WTC11 (cell line): ENCODE results near the gene NRXN3. TPM values are rescaled to one million over a fixed set of nuclear protein-coding genes. Genes with fewer than 3 reads are reported as not detected.

Experiments
- ATAC-seq: fragments of 200-7000 bp; cut with Tn5 transposase; 2 replicates; pipeline ENCODE4 v1.10.0; 2021; ENCODE audit warnings: mild to moderate bottlenecking, moderate library complexity
- CTCF ChIA-PET: fragments of 300-600 bp; sonication (Branson Sonifier 250); formaldehyde crosslinking; loops from one replicate; lab custom pipeline; 2021; ENCODE audit warnings: antibody characterized with exemption; lab: Charles Lee
- POLR2A ChIA-PET: fragments of 350-600 bp; sonication (Branson Sonifier 250); formaldehyde crosslinking; loops from one replicate; lab custom pipeline; 2021; ENCODE audit warnings: antibody characterized with exemption; lab: Charles Lee
- DNase-seq: peaks from one replicate; pipeline ENCODE4 v3.0.0; 2021; ENCODE audit warnings: low spot score
- H3K27ac Mint-ChIP-seq: 2 replicates; pipeline ENCODE4 v1.8.0; 2021; ENCODE audit warnings: mixed read lengths
- H3K27me3 Mint-ChIP-seq: 2 replicates; pipeline ENCODE4 v1.8.0; 2021; ENCODE audit warnings: low read depth, mild to moderate bottlenecking, moderate library complexity, mixed read lengths
- H3K36me3 Mint-ChIP-seq: 2 replicates; pipeline ENCODE4 v1.8.0; 2021; ENCODE audit warnings: mixed read lengths
- H3K4me1 Mint-ChIP-seq: 2 replicates; pipeline ENCODE4 v1.8.0; 2022; ENCODE audit warnings: mixed read lengths
- H3K4me3 Mint-ChIP-seq: 2 replicates; pipeline ENCODE4 v1.8.0; 2021; ENCODE audit warnings: mild to moderate bottlenecking, moderate library complexity, mixed read lengths
- H3K9me3 Mint-ChIP-seq: 2 replicates; pipeline ENCODE4 v1.8.0; 2021; ENCODE audit warnings: mixed read lengths
- AFF4 ChIP-seq: sonication (generic); formaldehyde crosslinking; IDR thresholded peaks from 2 replicates; pipeline ENCODE4 v1.8.1; 2023; ENCODE audit warnings: mild to moderate bottlenecking, missing genetic modification reagents, borderline replicate concordance
- ATF6 ChIP-seq: sonication (generic); formaldehyde crosslinking; IDR thresholded peaks from 2 replicates; pipeline ENCODE4 v1.8.1; 2023; ENCODE audit warnings: mild to moderate bottlenecking, missing genetic modification reagents
- CREB1 ChIP-seq: sonication (generic); formaldehyde crosslinking; IDR thresholded peaks from 2 replicates; pipeline ENCODE4 v1.8.0; 2023; ENCODE audit warnings: mild to moderate bottlenecking, missing genetic modification reagents
- ELF4 ChIP-seq: sonication (generic); formaldehyde crosslinking; IDR thresholded peaks from 2 replicates; pipeline ENCODE4 v1.8.1; 2022; ENCODE audit warnings: low read depth, mild to moderate bottlenecking, moderate library complexity, missing genetic modification reagents
- FOXP4 ChIP-seq: sonication (generic); formaldehyde crosslinking; IDR thresholded peaks from 2 replicates; pipeline ENCODE4 v1.8.0; 2022; ENCODE audit warnings: mild to moderate bottlenecking, missing genetic modification reagents
- NR2C2 ChIP-seq: sonication (generic); formaldehyde crosslinking; IDR thresholded peaks from 2 replicates; pipeline ENCODE4 v1.8.0; 2022; ENCODE audit warnings: mild to moderate bottlenecking, missing genetic modification reagents
- NR3C1 ChIP-seq: sonication (generic); formaldehyde crosslinking; conservative IDR thresholded peaks from 2 replicates; pipeline ENCODE4 v1.8.1; 2023; ENCODE audit warnings: low read depth, mild to moderate bottlenecking, missing genetic modification reagents
- RELA ChIP-seq: sonication (generic); formaldehyde crosslinking; IDR thresholded peaks from 2 replicates; pipeline ENCODE4 v1.8.1; 2022; ENCODE audit warnings: missing genetic modification reagents, mild to moderate bottlenecking, borderline replicate concordance
- SMAD4 ChIP-seq: sonication (generic); formaldehyde crosslinking; IDR thresholded peaks from 2 replicates; pipeline ENCODE4 v1.8.0; 2022; ENCODE audit warnings: mild to moderate bottlenecking, missing genetic modification reagents
- TEAD1 ChIP-seq: sonication (generic); formaldehyde crosslinking; IDR thresholded peaks from 2 replicates; pipeline ENCODE4 v1.8.0; 2022; ENCODE audit warnings: mild to moderate bottlenecking, missing genetic modification reagents
- ZNF232 ChIP-seq: sonication (generic); formaldehyde crosslinking; IDR thresholded peaks from 2 replicates; pipeline ENCODE4 v1.8.0; 2022; ENCODE audit warnings: mild to moderate bottlenecking, missing genetic modification reagents
- ZNF263 ChIP-seq: sonication (generic); formaldehyde crosslinking; IDR thresholded peaks from 2 replicates; pipeline ENCODE4 v1.8.1; 2022; ENCODE audit warnings: low read depth, mild to moderate bottlenecking, moderate library complexity, missing genetic modification reagents
- ZNF396 ChIP-seq: fragments of 250-450 bp; sonication (Bioruptor Pico); IDR thresholded peaks from 2 replicates; pipeline ENCODE4 v1.8.0; 2021; ENCODE audit warnings: mild to moderate bottlenecking, moderate library complexity, borderline replicate concordance
- ZNF416 ChIP-seq: fragments of 250-450 bp; sonication (Bioruptor Pico); IDR thresholded peaks from 2 replicates; pipeline ENCODE4 v1.9.0; 2021; ENCODE audit warnings: mild to moderate bottlenecking, inconsistent platforms
- ZNF423 ChIP-seq: fragments of 250-450 bp; sonication (Bioruptor Pico); IDR thresholded peaks from 2 replicates; pipeline ENCODE4 v2.1.2; 2022; ENCODE audit warnings: mild to moderate bottlenecking, moderate library complexity
- ZNF512 ChIP-seq: sonication (generic); formaldehyde crosslinking; IDR thresholded peaks from 2 replicates; pipeline ENCODE4 v1.8.1; 2022; ENCODE audit warnings: missing genetic modification reagents, borderline replicate concordance
- ZNF671 ChIP-seq: fragments of 250-450 bp; sonication (Bioruptor Pico); IDR thresholded peaks from 2 replicates; pipeline ENCODE4 v1.8.0; 2021; ENCODE audit warnings: mild to moderate bottlenecking
- total RNA-seq: library from RNA; stranded (reverse); gene quantifications from 3 replicates; pipeline ENCODE4 v1.2.3, GENCODE V29; 2021

Gene NRXN3
- total RNA-seq, 1 experiment from 2014 or later = 3.0 TPM

GRCh38 chr14:78310272-78310671, 140.1 kb downstream of the NRXN3 start:
- CTCF ChIA-PET = interaction anchor here (0.7 kb wide), 1 partner anchor 548 kb away, joined by 4 read pairs; no protein-coding TSS in a partner anchor
- H3K27me3 Mint-ChIP-seq = no peaks in the 10 kb centered on the region
- ATAC-seq = no peak
- POLR2A ChIA-PET = no interaction called here
- H3K4me1 Mint-ChIP-seq = peaks cover 19% of the 10 kb centered on the region
- H3K36me3 Mint-ChIP-seq = no peaks in the 10 kb centered on the region
- no peak overlapping the region for H3K27ac Mint-ChIP-seq
- H3K4me3 Mint-ChIP-seq = no peak overlapping the region
- no peaks in the 10 kb centered on the region for H3K9me3 Mint-ChIP-seq
- TF ChIP-seq ZNF232 (CRISPR knock-in tag) (no peak), RELA (CRISPR knock-in tag) (no peak), ZNF512 (no peak), SMAD4 (CRISPR knock-in tag) (no peak), AFF4 (no peak), CREB1 (CRISPR knock-in tag) (no peak), NR3C1 (CRISPR knock-in tag) (no peak)
- TF ChIP-seq, all 79 proteins: peak for 0
- DNase-seq = no peak

GRCh38 chr14:78313499-78313898, 143.3 kb downstream of the NRXN3 start:
- H3K27me3 Mint-ChIP-seq = no peaks in the 10 kb centered on the region
- CTCF ChIA-PET = no interaction called here
- ATAC-seq = no peak

More at GRCh38 chr14:78313499-78313898, 143.3 kb downstream of the NRXN3 start:
- H3K4me1 Mint-ChIP-seq = peaks cover 35% of the 10 kb centered on the region
- H3K36me3 Mint-ChIP-seq = no peaks in the 10 kb centered on the region
- DNase-seq = no peak
- TF ChIP-seq FOXP4 (CRISPR knock-in tag) (no peak), ZNF416 (CRISPR knock-in tag) (no peak), AFF4 (no peak), NR2C2 (no peak), TEAD1 (CRISPR knock-in tag) (no peak), ZNF232 (CRISPR knock-in tag) (no peak), ZNF263 (CRISPR knock-in tag) (no peak), ZNF512 (no peak), ZNF671 (CRISPR knock-in tag) (no peak), ELF4 (CRISPR knock-in tag) (no peak), ZNF423 (CRISPR knock-in tag) (no peak), ATF6 (CRISPR knock-in tag) (no peak), ZNF396 (CRISPR knock-in tag) (no peak)
- no peak overlapping the region for H3K4me3 Mint-ChIP-seq
- H3K27ac Mint-ChIP-seq = no peak overlapping the region
- POLR2A ChIA-PET = no interaction called here
- no peaks in the 10 kb centered on the region for H3K9me3 Mint-ChIP-seq
